Stomach (tissue), 9 donors: Measurements from ENCODE around the gene DGCR2. TPM values are rescaled to one million over a fixed set of nuclear protein-coding genes. Genes with fewer than 3 reads are reported as not detected.

Source experiments
- DNase-seq, 2 donors: peaks; one replicate each; pipeline versions ENCODE4 v3.0.0 to v3.0.0-alpha.2; 2013 to 2019
- H3K27ac ChIP-seq, 5 donors: fragments of 200-600 bp in 4 of 5; sonication (generic) in 4 of 5; one replicate each; pipeline ENCODE4 v1.5.1; 2013 to 2019; ENCODE audit warnings: mild to moderate bottlenecking in 1 of 5, moderate library complexity in 1 of 5
- H3K27me3 ChIP-seq, 3 donors: fragments of 200-600 bp; sonication (generic); one replicate each; pipeline ENCODE4 v1.5.1; 2017 to 2019; ENCODE audit warnings: mixed run types in 1 of 3
- H3K36me3 ChIP-seq, 4 donors: fragments of 200-600 bp; sonication (generic); 1 replicate in 3 of 4; 2 replicates in 1 of 4; pipeline ENCODE4 v1.5.1; 2016 to 2019
- H3K4me1 ChIP-seq, 4 donors: fragments of 200-600 bp; sonication (generic); one replicate each; pipeline ENCODE4 v1.5.1; 2016 to 2019
- H3K4me3 ChIP-seq, 4 donors: fragments of 200-600 bp; sonication (generic) in 3 of 4; one replicate each; pipeline ENCODE4 v1.5.1; 2016 to 2019; ENCODE audit warnings: mild to moderate bottlenecking in 1 of 4
- H3K9me3 ChIP-seq, 4 donors: fragments of 200-600 bp; sonication (generic); one replicate each; pipeline ENCODE4 v1.5.1; 2016 to 2019
- EP300 ChIP-seq: sonication (generic); formaldehyde crosslinking; IDR thresholded peaks from one replicate; pipeline ENCODE4 v1.6.1; 2017; ENCODE audit warnings: antibody characterized with exemption
- POLR2A ChIP-seq, 4 donors: fragments of 450-650 bp; IDR thresholded peaks; one replicate each; pipeline ENCODE4 v1.6.1; 2016; ENCODE audit warnings: antibody characterized with exemption in 4 of 4, control low read depth in 2 of 4, mild to moderate bottlenecking in 1 of 4, moderate library complexity in 1 of 4
- POLR2AphosphoS5 ChIP-seq, 3 donors: sonication (generic); formaldehyde crosslinking; IDR thresholded peaks; one replicate each; pipeline ENCODE4 v1.6.1; 2016; ENCODE audit warnings: antibody characterized with exemption in 3 of 3
- WGBS, 5 donors: extraction: QIAGEN DNeasy Blood & Tissue Kit in 3 of 5; methylation state at CpG; one replicate each; pipeline versions ENCODE4 v1.1.5 to v1.1.7; 2013 to 2018; 5-methylcytosine and 5-hydroxymethylcytosine counted together
- intact Hi-C: fragments of 100-400 bp; cut with DNase I; formaldehyde crosslinking; loops from one replicate; pipeline ENCODE4 v1.15.1; 2023; ENCODE audit warnings: low total_unique reads
- polyA plus RNA-seq, 3 donors: library from polyadenylated mRNA; stranded (reverse); fragments of 200-250 nt; gene quantifications; one replicate each; pipeline ENCODE4 v1.2.3, GENCODE V29; 2013
- total RNA-seq, 5 donors: library from RNA; depleted of rRNA; stranded (reverse); fragments of >200 nt; gene quantifications; one replicate each; pipeline versions ENCODE4 v1.1.0 to v1.2.3, GENCODE V29; 2014 to 2016
- TF ChIP-seq, protein P1 (sequence below), 7 experiments: fragments of 450-650 bp in 4 of 7; fragments of 200-600 bp in 3 of 7; sonication (generic) in 3 of 7; IDR thresholded peaks; one replicate each; pipeline ENCODE4 v1.5.1; 2016 to 2019; ENCODE audit warnings: antibody characterized with exemption in 7 of 7, control low read depth in 2 of 7, mild to moderate bottlenecking in 1 of 7
- donor health status: healthy with polysubstance abuse.
- donor health status: Bipolar disorder and iron deficiency.
- donor health status: healthy.

Gene DGCR2
- total and polyA plus RNA-seq, 8 donors: 5.0 to 75.3 (median 35.6) TPM

DNA sequence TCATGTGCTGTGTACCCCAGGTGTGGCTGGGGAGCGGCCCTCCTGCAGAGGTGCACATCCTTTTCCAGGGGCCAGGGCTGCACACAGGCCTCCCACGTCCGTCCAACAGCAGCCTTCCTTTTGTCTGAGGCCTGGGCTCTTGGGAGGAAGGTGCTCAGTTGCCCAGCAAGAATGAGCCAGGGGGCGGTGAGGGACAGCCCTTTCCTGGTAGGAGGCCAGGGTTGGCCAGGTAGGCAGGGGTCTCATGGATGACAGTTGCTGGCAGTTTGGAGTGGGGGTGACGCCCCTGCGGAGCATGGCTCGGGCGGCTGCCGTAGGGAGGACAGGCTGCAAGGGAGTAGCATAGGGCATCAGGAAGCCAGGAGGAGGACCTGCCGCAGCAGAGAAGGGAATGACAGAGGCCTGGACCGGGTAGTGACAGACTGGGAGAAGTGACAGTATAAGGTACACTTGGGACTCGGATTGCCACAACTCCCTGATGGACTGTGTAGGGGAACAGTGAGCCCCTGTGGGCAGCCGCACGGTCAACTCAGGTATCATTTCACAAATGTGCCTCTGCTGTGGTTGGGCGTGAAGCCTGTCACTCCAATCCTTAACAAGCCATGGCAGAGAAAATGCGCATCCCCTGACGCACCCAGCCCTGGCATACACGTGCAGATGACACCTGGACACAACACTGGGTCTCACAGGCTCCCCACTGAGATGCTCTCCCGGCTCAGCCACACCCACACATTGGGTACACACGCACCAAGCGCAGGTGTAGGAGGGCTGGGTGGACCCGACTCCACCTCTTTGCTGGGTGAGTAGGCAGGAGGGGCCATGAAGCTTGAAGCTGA, 79.7 kb downstream of the DGCR2 start:
- Histone ChIP-seq H3K4me1 (no peaks in the 10 kb centered on the region), H3K36me3 (peaks cover 83 to 100% (median 100%) of the 10 kb centered on the region in 4 donors), H3K4me3 (no peak overlapping the region), H3K27me3 (no peaks in the 10 kb centered on the region), H3K27ac (no peak overlapping the region), H3K9me3 (no peaks in the 10 kb centered on the region)
- TF ChIP-seq POLR2A (IDR thresholded peaks at IDR 0.05): no peak
- TF ChIP-seq EP300: no peak
- no peak for TF ChIP-seq POLR2AphosphoS5 (IDR thresholded peaks at IDR 0.05)
- TF ChIP-seq, protein P1, sequence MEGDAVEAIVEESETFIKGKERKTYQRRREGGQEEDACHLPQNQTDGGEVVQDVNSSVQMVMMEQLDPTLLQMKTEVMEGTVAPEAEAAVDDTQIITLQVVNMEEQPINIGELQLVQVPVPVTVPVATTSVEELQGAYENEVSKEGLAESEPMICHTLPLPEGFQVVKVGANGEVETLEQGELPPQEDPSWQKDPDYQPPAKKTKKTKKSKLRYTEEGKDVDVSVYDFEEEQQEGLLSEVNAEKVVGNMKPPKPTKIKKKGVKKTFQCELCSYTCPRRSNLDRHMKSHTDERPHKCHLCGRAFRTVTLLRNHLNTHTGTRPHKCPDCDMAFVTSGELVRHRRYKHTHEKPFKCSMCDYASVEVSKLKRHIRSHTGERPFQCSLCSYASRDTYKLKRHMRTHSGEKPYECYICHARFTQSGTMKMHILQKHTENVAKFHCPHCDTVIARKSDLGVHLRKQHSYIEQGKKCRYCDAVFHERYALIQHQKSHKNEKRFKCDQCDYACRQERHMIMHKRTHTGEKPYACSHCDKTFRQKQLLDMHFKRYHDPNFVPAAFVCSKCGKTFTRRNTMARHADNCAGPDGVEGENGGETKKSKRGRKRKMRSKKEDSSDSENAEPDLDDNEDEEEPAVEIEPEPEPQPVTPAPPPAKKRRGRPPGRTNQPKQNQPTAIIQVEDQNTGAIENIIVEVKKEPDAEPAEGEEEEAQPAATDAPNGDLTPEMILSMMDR (IDR thresholded peaks at IDR 0.05): no peak
- DNase-seq: no peak
- intact Hi-C loops: no loop called here
- WGBS, 5 donors: 84 to 91% (median 88%) methylated on average over 17 to 22 of the region's 22 CpGs

DNA sequence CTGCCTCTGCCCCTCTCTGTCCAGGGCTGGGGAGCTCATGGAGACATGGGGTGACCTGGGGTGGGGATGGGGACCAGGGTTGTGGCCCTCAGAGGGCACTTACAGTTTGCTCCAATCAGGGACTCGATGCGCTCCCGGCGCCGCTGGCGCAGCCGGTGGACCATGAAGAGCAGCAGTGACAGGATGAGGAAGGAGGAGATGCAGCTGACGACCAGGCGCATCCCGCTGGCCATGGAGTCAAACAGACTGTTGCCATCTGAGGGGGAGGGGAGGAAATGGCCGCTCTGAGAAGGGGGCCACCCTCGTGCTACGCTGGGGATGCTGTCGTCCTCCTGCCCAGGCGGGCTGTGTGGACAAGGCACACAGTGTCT, 80.5 kb downstream of the DGCR2 start:
- no peak overlapping the region for H3K27ac ChIP-seq
- no peaks in the 10 kb centered on the region for H3K27me3 ChIP-seq
- H3K36me3 ChIP-seq: peaks cover 79 to 100% (median 97%) of the 10 kb centered on the region in 4 donors
- H3K9me3 ChIP-seq: no peaks in the 10 kb centered on the region
- H3K4me1 ChIP-seq: no peaks in the 10 kb centered on the region
- TF ChIP-seq, protein P1 (IDR thresholded peaks at IDR 0.05): no peak
- TF ChIP-seq POLR2AphosphoS5 (IDR thresholded peaks at IDR 0.05) (no peak), EP300 (no peak), POLR2A (IDR thresholded peaks at IDR 0.05) (no peak)
- no peak overlapping the region for H3K4me3 ChIP-seq
- intact Hi-C loops: no loop called here
- DNase-seq: no peak
- 93 to 98% (median 95%) methylated on average over 11 to 15 of the region's 15 CpGs for WGBS, 5 donors

DNA sequence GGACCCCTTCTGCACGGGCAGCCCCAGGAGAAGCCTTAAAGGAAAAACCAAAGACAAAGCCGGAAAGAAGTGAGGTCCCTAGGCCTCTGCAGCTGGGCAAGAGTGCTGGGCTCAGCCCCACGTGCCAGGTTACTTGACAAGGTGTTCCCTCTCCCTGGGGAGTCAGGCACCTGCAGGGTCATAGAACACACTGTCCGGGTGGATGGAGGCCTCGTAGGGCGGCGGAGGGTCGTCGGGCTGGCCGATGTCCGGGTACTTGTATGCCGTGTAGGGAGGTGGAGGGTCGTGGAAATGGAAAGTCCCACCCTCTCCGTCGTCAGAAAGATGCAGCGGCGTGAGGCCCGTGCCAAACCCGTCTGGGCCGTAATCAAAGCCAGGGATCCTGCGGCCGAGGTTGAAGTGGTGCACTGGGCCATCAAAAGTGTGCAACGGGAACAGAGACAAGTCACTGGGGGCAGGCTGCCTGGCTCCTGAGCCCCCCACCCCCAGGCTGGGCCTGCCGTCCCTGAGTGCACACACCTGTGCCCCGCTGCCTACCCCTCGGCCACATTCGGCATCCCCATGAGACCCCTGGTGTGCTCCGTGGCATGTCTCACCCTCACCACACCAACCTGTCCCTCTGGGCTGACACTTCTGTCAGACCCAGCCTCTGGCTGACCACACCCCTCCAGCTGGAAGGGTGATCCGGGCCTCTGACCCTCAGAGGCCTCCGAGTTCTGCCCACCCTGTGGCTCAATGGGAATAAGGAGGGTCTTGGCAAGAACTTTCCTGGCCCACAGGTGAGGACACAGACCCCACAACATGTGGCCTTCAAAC, 81.1 kb downstream of the DGCR2 start:
- intact Hi-C loops: no loop called here
- Histone ChIP-seq H3K4me3 (no peak overlapping the region), H3K27ac (no peak overlapping the region), H3K36me3 (peaks cover 73 to 95% (median 91%) of the 10 kb centered on the region in 4 donors), H3K9me3 (no peaks in the 10 kb centered on the region), H3K4me1 (no peaks in the 10 kb centered on the region), H3K27me3 (no peaks in the 10 kb centered on the region)
- no peak for TF ChIP-seq POLR2AphosphoS5 (IDR thresholded peaks at IDR 0.05)
- no peak for TF ChIP-seq EP300
- no peak for TF ChIP-seq POLR2A (IDR thresholded peaks at IDR 0.05)
- TF ChIP-seq, protein P1 (IDR thresholded peaks at IDR 0.05): no peak
- 88 to 93% (median 90%) methylated on average over 27 to 30 of the region's 30 CpGs for WGBS, 5 donors
- no peak for DNase-seq

DNA sequence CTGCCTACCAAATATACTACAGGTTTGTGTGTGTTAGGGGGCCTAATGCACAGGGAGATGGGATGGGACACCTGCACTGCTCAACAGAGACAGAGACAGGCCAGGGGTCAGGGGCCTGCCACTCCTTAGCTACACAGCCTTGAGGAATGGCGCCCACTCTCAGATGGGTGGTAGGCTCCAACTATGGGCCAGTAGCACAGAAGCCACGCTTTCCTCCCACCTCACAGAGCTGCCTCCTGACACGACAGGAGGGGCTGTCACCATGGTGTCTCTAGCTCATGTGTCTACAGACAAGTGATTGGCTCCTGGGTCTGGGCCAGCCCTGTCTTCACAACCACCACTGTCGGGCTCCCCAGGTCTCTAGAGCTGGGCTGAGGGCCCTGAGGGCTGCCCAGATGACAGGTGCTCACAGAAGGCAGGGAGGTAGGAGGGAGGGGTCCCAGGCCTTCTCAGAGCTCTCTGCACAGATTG, 81.8 kb downstream of the DGCR2 start:
- no peak for DNase-seq
- 85 to 95% (median 89%) methylated on average over 2 to 4 of the region's 4 CpGs; no CpG with 5 or more reads in 1 of the 5 donors for WGBS, 5 donors
- intact Hi-C loops: no loop called here
- no peaks in the 10 kb centered on the region for H3K27me3 ChIP-seq
- TF ChIP-seq EP300: no peak
- TF ChIP-seq, protein P1 (IDR thresholded peaks at IDR 0.05): no peak
- TF ChIP-seq POLR2A (IDR thresholded peaks at IDR 0.05): no peak
- no peak for TF ChIP-seq POLR2AphosphoS5 (IDR thresholded peaks at IDR 0.05)
- H3K4me1 ChIP-seq: peaks cover 0 to under 1% (median 0%) of the 10 kb centered on the region in 4 donors
- no peaks in the 10 kb centered on the region for H3K9me3 ChIP-seq
- no peak overlapping the region for H3K27ac ChIP-seq
- no peak overlapping the region for H3K4me3 ChIP-seq
- peaks cover 67 to 88% (median 84%) of the 10 kb centered on the region in 4 donors for H3K36me3 ChIP-seq
